Left colon (tissue), 2 donors: ENCODE measurements around the gene AGPAT4. TPM values are rescaled to one million over a fixed set of nuclear protein-coding genes. Genes with fewer than 3 reads are reported as not detected.
"Not testable (repeated sequence)": the region's sequence is repeated elsewhere in the genome, so short reads cannot be mapped to it uniquely, and the experiment has no call there.

Source experiments
- ATAC-seq: fragments of 200-7000 bp; cut with Tn5 transposase; one replicate; pipeline ENCODE4 v1.9.1; 2020; ENCODE audit warnings: mild to moderate bottlenecking, moderate library complexity
- DNase-seq, 2 donors: peaks; one replicate each; pipeline ENCODE4 v3.0.0-alpha.2; 2020
- intact Hi-C, 2 donors: fragments of 100-400 bp; cut with DNase I in 1 of 2; cut with micrococcal nuclease in 1 of 2; formaldehyde crosslinking; loops; one replicate each; pipeline versions ENCODE4 v1.11.2 to v1.14.0; 2022; cut with DNase I, micrococcal nuclease
- total RNA-seq, 2 donors: library from RNA; stranded (reverse); fragmentation: NEBNext Ultra II Directional; extraction: Animal tissue kit (Norgen Biotek cat#: 25700); gene quantifications; one replicate each; pipeline ENCODE4 v1.2.1, GENCODE V29; 2021
- donor health status: DM: no; HTN: no; CAD: no.
- donor health status: DM: yes; HTN: yes; CAD: no.

AGPAT4 gene
- total RNA-seq, 2 donors from 2014 or later: 9.5 to 9.8 TPM

DNA sequence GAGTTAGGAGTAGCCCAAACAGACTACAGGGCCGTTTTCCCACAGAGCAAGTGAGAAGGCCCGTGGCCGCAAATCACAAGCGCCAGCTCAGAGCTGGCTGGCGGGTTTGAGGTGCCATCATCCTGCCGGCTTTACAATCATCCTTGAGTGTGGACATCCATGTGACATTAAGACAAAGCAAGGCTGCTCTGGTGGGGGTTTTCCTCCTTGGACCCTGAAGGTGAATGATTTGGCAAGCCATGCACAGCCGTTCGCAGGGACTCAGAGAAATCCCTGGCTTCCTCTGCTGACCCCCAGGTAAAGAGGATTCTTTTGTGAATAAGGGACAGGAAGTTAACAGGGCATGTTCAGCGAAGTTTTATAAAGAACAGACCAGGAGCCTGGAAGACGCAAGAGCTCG, 137.2 kb downstream of the AGPAT4 start:
- no peak for ATAC-seq
- intact Hi-C loops: no loop called here
- no peak for DNase-seq

DNA sequence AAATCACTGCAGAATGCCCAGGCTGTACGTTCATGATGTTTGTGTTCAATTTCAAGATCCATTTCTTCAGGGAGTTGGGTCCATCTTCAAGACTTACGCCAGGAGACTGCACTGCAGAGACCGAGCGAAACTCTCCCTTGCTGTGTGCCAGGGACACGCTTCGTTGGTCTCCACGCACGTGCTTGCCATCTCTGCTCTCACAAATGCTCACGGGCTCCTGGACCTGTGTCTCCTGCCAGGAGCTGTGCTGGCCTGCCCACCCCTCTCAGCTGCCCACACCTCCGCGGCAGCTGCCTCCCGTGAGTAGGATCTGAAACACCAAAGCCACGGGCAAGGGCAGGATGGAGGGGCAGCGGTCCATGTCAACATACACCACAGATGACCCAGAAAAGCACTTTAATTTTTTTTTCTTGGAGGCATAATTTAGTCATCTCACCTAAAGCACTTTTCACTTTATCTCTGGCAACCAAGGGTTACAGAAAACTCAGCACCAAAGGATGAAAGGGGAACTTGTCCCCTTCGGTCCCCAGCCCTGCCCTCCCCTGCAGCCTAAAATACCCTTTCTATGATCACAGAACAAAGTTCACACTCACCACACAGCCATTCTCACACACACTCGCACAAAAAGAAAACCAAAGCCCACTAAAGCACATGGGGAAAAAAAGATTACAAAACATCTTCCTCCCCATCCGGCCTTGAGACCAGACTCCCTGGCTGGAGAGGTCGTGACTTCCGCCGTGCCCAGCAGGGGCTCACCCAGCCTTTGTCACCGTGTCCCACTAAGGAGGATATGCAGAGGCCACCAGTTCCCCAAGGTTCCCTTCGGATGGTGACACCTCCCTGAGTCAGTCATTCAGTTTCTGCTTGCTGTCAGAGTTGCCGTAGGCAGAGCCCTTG, 137.9 kb downstream of the AGPAT4 start:
- intact Hi-C loops: no loop called here
- DNase-seq (no peak), ATAC-seq (no peak)

DNA sequence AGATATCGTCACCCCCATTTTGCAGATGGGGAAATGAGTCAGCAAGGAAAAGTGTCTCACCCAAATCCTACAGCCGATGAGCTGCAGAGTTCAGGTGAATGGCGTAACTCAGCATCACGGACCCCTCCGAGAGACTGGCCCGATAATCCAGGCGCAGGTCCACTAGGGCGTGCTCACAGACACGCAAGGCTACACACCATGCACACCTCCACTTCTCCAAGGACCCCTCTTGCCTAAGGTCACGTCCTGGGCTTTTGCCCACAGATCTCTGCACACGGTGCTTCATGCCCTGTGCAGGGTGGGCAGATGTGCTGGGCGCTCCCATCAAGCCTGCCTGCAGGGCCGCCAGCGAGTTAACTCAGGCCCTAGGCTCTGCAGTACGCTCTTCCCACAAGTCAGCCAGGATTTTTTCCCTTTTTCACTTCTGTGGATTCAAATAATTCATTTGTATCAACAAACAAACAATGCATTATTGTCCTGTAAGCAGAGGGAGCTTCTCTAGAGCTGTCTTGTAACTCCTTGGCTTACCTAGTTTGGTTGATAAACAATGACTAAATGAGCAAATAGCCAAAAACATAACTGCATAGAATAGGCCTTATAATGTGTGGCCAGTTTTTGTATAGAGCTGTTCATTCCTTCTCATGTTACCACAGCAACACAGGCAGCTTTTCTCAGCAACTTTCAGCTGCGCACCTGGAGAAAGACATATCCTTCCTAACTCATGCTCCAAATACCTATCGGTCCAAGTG, 139.1 kb downstream of the AGPAT4 start:
- DNase-seq: no peak
- no peak for ATAC-seq
- intact Hi-C loops: no loop called here

DNA sequence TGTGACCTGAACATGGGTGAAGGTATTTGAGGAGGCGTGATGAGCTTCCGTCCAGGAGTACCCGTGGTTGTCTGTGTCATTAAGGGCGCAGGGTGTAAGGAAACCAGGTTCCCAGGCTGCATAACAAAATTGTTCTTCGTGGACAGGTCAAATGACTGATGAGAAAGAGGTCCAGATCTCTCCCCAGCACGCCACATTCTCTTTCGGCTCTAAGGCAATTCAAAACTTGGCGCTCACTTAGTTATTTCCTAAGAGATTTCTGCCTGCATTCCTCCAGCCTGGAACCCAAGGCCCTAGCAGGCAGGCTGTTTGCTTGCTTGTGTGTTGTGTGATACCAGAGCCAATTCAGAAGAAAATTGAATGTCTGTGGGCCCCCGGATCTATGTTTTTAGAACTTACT, 139.9 kb downstream of the AGPAT4 start:
- no peak for DNase-seq
- intact Hi-C loops: no loop called here
- ATAC-seq: no peak

DNA sequence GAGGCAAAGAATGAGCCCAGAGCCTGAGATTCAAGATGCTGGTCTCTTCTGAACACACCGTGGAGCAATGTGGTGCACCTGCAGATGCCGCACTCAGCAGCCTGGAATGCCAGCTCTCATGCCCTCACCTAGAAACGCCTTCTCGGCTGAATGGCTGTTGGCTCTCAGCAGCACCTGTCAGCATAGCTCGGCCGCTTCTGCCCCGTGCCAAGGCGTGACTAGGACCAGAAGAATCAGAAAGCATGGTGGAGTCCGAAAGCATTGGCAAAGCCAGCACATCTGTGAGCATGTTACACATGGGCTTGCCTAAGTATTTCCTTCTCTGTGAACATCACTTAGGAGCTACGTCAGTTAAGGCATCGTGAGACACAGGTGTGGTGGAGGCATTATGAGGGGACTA, 141.5 kb downstream of the AGPAT4 start:
- DNase-seq (no peak), ATAC-seq (no peak)
- intact Hi-C loops: no loop called here

DNA sequence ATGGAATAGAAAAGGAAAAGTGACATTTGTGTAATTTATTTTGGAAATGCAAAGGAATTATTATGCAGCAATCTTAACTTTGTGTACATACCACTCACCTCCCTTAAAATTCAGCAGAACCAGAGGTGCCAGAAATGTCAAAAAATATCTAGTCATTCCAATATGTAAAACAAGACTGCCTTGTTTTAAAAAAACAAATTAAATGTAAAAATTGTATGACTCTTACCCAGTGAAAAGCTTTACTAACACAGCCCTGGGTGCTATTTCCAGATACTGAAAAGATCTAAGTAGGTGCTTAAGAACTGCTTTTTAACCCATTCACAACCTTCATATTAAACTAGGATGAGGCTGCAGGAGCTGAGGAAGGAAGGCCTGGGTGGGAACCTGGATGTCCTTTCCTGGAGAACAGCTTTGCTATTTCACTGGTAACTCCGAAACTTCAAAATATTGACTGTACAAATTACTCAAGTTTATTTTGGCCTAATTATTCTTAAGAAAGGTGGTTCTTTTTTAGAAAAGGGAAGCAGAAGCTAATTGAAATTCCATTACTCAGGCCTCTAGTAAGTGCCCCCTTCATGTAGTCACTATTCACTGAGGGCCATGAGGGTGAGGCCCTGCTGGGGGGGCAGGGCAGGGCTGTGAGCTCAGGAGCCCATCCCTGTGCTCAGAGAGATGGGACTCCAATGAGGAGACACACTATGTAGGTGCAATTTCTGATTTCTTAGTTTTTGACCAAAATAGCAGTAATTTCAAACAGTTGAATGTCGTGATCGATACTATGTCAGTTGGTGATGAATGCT, 142.7 kb downstream of the AGPAT4 start:
- DNase-seq (no peak), ATAC-seq (no peak)
- intact Hi-C loops: no loop called here

DNA sequence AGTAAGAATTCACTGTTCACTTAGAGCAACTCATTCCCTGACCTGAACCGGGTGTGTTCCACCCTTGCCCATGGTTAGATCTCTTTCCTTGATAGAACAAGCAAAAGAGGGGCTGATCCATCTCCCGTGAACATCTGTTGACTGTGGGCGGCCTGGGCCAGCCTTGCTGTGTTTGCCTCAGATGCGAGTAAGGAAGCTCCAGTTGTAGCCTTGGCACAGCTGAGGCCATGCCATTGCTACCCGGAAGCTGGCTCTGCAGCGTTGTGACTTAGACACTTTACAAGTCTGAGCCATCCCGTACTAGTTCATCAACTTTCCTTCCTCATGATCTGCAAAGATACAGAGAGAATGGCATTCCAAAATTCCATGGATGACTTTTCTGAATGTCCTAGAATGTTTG, 143.3 kb downstream of the AGPAT4 start:
- intact Hi-C loops: no loop called here
- no peak for DNase-seq
- no peak for ATAC-seq

DNA sequence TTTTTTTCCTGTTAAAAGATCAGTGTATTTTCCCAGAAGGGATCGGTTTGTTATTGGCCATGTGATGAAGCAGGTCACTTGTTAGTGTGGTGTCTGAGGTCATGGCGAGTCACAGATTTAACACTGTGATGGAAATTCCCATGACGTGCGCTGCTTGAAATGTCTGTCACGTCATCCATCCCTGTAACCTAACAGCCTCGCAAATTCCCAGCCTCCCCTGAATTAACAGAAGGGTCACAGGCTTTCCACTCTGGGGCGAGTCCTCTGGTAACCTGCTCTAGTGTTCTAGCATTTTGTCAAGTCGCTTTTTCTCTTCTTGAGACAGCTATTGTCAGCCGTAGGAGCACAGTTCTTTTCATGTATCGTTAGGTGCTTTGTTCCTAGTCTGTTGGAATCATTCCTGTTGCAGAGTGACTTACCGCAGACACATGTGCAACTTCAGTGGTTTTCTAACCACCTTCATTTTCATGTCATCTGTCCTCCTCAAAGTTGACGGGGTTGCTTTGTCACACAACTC, 145.1 kb downstream of the AGPAT4 start:
- DNase-seq (no peak), ATAC-seq (no peak)
- intact Hi-C loops: no loop called here

DNA sequence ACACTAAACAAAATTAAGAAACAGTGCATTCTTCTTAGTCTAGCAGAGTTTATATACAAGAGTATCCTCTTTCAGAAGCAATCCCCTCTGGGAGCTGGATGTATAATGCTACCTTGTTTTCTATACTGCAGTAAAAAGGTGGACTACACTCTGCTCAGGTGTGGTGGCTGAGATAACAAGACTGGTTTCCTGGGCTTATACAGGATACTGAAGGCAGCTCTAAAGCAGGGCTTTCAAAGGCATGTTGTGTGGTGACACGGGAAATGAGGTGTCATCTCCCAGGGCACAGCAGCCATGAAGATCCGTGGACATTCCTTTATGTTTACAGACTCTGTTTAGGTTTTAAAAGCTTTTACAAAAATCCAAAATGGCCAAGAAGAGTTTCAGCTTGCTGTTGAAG, 145.6 kb downstream of the AGPAT4 start:
- DNase-seq: no peak
- ATAC-seq: no peak

DNA sequence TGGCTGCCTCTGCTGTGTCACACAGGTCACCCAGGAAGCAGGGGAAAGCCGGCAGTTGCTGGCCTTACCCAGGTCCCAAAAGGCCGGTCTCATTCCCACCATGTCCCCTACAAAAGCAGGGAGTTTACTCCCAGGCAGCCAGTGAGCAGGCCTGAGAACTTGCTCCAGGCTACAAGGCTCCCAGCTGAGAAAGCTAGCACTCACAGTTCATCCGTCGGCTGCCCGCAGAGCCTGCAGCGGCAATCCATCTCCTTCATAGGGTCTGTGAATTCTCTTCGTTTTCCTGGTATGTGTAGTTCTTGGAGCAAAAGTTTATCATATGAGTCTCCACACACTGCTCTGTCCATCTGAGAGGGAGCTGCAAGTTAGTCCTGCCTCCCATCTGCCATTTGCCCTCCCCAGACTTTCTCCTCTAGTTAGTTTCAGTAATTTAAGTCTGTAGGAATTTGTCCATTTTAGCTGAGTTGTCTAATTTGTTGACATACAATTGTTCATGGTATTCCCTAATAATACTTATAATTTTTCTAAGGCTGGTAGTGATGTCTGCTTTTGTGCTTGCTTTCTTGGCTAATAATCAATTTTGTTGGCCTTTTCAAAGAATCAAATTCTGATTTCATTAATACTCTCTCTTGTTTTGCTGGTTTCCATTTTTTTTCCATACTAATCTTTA, 146.7 kb downstream of the AGPAT4 start:
- DNase-seq: no peak
- ATAC-seq: no peak
- intact Hi-C loops: no loop called here

More for the DNA sequence above, 145.6 kb downstream of the AGPAT4 start:
- intact Hi-C loops: no loop called here

DNA sequence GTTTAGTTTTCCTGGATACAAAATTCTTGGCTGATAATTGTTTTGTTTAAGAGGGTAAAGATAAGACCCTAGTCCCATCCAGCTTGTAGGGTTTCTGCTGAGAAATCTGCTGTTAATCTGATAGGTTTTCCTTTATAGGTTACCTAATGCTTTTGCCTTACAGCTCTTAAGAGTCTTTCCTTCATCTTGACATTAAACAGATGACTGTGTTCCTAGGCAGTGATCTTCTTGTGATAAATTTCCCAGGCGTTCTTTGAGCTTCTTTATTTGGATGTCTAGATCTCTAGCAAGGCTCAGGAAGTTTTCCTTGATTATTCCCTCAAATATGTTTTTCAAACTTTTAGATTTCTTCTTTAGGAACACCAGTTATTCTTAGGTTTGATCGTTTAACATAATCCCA, 148.3 kb downstream of the AGPAT4 start:
- intact Hi-C loops: no loop called here
- DNase-seq (no peak), ATAC-seq (no peak)

DNA sequence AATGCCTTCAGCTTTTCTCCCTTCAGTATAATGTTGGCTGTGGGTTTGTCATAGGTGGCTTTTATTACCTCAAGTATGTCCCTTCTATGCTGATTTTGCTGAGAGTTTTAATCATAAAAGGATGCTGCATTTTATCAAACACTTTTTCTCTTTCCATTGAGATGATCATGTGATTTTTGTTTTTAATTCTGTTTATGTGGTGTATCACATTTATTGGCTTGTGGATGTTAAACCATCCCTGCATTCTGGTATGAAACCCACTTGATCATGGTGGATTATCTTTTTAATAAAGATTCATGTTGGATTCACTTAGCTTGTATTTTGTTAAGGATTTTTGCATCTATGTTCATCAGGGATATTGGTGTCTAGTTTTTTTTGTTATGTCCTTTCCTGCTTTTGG, 150.5 kb downstream of the AGPAT4 start:
- intact Hi-C loops, DNase-seq, ATAC-seq: not testable (repeated sequence)

DNA sequence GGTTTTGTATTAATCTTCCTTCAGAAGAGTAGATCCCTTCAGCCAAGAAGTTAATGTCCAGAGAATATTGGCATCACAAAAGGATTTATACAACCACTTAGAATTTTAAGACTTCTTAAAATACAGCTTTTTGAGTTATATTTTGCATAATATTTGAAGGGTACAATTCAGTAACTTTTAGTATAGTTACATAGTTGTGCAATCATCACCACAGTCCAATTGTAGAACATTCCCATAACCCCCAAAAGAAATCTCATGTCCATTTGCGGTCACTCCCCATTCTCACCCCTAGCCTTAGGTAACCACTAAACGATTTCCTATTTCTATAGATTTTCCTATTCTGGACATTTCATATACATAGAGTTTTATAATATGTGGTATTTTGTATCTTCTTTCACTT, 155.9 kb downstream of the AGPAT4 start:
- intact Hi-C loops: no loop called here
- ATAC-seq: no peak
- no peak for DNase-seq

DNA sequence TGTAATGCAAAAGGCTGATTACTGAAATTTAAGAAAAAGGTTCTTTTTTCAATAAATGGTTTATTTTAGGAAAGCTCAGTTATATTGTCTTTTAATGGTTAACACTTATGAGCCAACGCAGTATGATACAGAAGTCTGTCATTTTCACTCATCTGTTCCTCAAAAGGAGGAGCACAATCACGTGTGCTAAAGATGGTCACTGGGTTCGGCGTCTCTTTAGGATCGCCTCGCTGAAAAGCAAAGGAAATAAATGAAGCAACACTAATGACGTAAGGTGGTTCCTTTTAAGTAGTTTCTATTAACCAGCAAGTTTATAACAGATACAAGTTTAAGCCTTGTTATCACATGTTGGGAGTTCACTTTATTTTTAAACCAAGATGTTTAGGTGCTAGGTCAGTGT, 156.6 kb downstream of the AGPAT4 start:
- DNase-seq (no peak), ATAC-seq (no peak)
- intact Hi-C loops: no loop called here

DNA sequence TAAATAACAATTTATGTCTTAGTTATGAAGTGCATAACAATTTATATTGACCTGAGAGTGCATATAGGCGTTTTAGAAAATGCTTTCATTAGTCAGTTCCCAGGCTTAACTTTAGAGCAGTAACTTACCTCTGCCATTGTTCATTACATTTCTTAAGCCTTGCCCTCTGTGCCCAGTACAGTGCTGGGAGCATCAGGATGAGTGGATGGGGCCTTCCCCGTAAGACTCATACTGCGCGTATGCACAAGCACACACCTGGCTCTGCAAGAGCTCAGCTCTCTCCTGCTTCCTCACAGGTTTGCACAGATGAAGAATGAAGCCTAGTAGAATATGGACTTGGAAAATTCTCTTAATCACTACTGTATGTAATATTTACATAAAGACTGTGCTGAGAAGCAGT, 157.3 kb downstream of the AGPAT4 start:
- ATAC-seq (no peak), DNase-seq (no peak)
- intact Hi-C loops: no loop called here

DNA sequence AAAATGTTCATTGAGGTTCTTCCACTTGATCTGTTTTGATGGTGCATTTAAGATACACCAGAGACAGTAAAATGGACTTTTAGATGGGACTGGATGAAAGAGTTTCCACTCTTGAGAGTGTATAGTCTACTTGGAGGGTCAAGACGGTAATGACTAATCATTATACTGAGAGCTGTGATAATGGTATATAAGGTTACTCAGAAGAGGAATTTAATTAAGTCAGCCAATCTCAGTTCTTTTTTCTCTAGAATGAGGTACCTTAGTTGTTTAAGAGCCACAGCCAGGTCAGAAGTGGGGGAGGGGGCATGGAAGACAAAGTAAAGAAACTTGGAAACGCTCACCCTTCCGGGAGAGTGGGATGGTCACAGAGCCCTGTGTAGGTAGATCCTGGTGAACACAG, 158.4 kb downstream of the AGPAT4 start:
- intact Hi-C loops: no loop called here
- DNase-seq: no peak
- ATAC-seq: no peak

DNA sequence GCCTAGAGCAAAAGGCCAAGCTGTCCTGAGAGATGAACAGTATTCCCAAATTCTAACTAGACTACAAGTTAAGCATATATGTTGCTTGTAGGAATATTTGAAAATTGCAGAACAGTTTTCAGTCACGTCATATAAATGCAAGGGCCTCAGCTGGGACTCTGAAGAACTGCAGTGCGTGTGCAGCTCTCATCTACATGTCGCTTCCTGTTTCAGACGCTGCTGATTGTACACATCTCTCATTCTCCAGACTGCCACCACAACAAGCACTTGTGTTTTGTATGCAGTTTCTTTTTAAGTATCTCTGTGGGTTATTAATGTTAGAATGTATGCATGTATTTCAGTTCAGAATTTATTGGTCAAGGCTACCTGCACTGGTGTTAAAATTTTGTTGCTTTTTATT, 162.6 kb downstream of the AGPAT4 start:
- DNase-seq (no peak), ATAC-seq (no peak)
- intact Hi-C loops: no loop called here

DNA sequence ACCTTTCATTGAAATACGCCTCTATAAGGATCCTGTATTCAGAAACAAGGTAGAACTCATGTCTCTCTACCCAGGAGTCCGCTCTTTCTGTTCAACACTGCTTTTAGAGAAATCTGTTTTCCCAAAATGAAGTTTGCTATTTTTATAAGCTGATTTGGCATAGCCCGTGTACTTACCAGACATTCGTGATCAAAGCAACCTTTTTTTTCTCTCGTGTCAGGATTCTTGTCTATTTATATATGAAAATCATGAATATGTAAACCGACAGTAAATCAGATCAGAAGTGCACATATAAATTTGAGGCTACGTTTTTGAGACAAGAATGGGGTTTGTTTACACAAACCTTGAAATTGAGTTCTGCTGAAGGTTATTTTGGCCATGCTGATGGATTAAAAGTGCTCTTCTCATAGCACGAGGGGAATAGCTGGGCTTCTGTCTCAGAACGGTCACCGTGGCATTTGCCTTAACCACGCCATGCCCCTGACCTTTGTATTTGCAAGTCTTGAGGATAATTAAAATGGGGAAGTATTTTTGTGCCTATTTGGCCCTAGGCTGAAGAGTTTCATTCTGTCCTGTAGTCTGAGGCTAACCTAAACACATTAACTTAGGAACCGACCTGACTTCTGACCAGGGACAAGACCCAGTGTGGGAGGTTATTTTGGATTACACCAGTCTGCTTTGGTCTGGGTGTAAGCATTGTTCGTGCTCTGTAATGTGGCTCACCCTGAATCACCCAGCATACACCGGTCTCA, 163.7 kb downstream of the AGPAT4 start:
- DNase-seq (no peak), ATAC-seq (no peak)
- intact Hi-C loops: no loop called here
